Keratinocyte (primary cell): Measurements from ENCODE around the gene B4GAT1. TPM values are rescaled to one million over a fixed set of nuclear protein-coding genes. Genes with fewer than 3 reads are reported as not detected.

Source experiments
- DNase-seq: peaks from one replicate; pipeline ENCODE4 v3.0.0-alpha.2; 2011; ENCODE audit warnings: low read depth, missing footprints, low spot score
- FAIRE-seq: peaks from 2 replicates; lab custom pipeline; 2011; peaks lifted over from hg19 to GRCh38; lab: Jason Lieb, UNC
- H2AFZ ChIP-seq: 2 replicates; pipeline ENCODE4 v1.6.0; 2012; ENCODE audit warnings: low read length, control low read depth, inconsistent platforms; ENCODE audit not compliant: control insufficient read depth
- H3K27ac ChIP-seq: 2 replicates; pipeline ENCODE4 v1.5.1; 2011; ENCODE audit warnings: low read length; ENCODE audit not compliant: control insufficient read depth, insufficient read depth
- H3K27me3 ChIP-seq: 3 replicates; pipeline ENCODE4 v1.6.0; 2011; ENCODE audit warnings: low read length; ENCODE audit not compliant: control insufficient read depth, insufficient read depth; ENCODE audit errors: extremely low read depth
- H3K36me3 ChIP-seq, 2 experiments: 2 replicates in 1 of 2; 3 replicates in 1 of 2; pipeline ENCODE4 v1.5.1; 2011; ENCODE audit warnings: low read length in 2 of 2, mild to moderate bottlenecking in 1 of 2; ENCODE audit not compliant: control insufficient read depth in 2 of 2, insufficient read depth in 2 of 2; ENCODE audit errors: extremely low read depth in 1 of 2
- H3K4me1 ChIP-seq: 3 replicates; pipeline ENCODE4 v1.5.1; 2011; ENCODE audit warnings: low read length; ENCODE audit not compliant: control insufficient read depth, insufficient read depth; ENCODE audit errors: extremely low read depth
- H3K4me2 ChIP-seq: 3 replicates; pipeline ENCODE4 v1.6.0; 2011; ENCODE audit warnings: low read depth, low read length; ENCODE audit not compliant: control insufficient read depth, insufficient read depth; ENCODE audit errors: extremely low read depth
- H3K4me3 ChIP-seq, 3 experiments: fragments of 200-600 bp in 1 of 3; sonication (generic) in 1 of 3; 2 replicates in 2 of 3; 3 replicates in 1 of 3; pipeline ENCODE4 v1.5.1; 2011 to 2016; ENCODE audit warnings: low read length in 3 of 3, mild to moderate bottlenecking in 3 of 3, control low read depth in 2 of 3, inconsistent platforms in 1 of 3, low read depth in 1 of 3, mixed read lengths in 1 of 3, mixed run types in 1 of 3, moderate library complexity in 1 of 3; ENCODE audit not compliant: control insufficient read depth in 2 of 3, insufficient read depth in 2 of 3; ENCODE audit errors: extremely low read depth in 1 of 3
- H3K79me2 ChIP-seq: 2 replicates; pipeline ENCODE4 v1.6.0; 2012; ENCODE audit warnings: low read length; ENCODE audit not compliant: control insufficient read depth, insufficient read depth
- H3K9ac ChIP-seq: 3 replicates; pipeline ENCODE4 v1.6.0; 2011; ENCODE audit warnings: low read length; ENCODE audit not compliant: control insufficient read depth, insufficient read depth; ENCODE audit errors: extremely low read depth
- H3K9me1 ChIP-seq: 3 replicates; pipeline ENCODE4 v1.6.0; 2011; ENCODE audit warnings: low read length; ENCODE audit not compliant: control insufficient read depth, insufficient read depth; ENCODE audit errors: extremely low read depth
- H3K9me3 ChIP-seq: 2 replicates; pipeline ENCODE4 v1.5.1; 2012; ENCODE audit warnings: low read depth, low read length; ENCODE audit not compliant: control insufficient read depth
- H4K20me1 ChIP-seq: 3 replicates; pipeline ENCODE4 v1.6.0; 2011; ENCODE audit warnings: low read length; ENCODE audit not compliant: control insufficient read depth, insufficient read depth; ENCODE audit errors: extremely low read depth
- CTCF ChIP-seq, 3 experiments: IDR thresholded peaks in 1 of 3; conservative IDR thresholded peaks in 1 of 3; optimal IDR thresholded peaks in 1 of 3; 2 replicates in 2 of 3; 3 replicates in 1 of 3; pipeline versions ENCODE3 to v1.5.1; 2011; ENCODE audit warnings: low read length in 3 of 3, mild to moderate bottlenecking in 3 of 3, moderate library complexity in 2 of 3, control low read depth in 1 of 3, inconsistent platforms in 1 of 3; ENCODE audit not compliant: insufficient read depth in 2 of 3; ENCODE audit errors: extremely low read depth in 1 of 3
- EZH2 ChIP-seq: IDR thresholded peaks from one replicate; pipeline ENCODE4 v1.6.1; 2012; ENCODE audit warnings: inconsistent platforms, mild to moderate bottlenecking, low read length, moderate library complexity
- dilution Hi-C: fragments of 300-500 bp; cut with MboI; formaldehyde crosslinking; loops from one replicate; pipeline ENCODE4 v1.7.0; 2020; ENCODE audit warnings: low sequenced_read_pairs; ENCODE audit not compliant: extremely low pct_ligation_motif_present
- polyA plus RNA-seq, 5 experiments: library from polyadenylated mRNA; depleted of rRNA in 3 of 5; stranded (reverse) in 3 of 5; stranded (forward) in 1 of 5; unstranded in 1 of 5; fragments of >200 nt; gene quantifications; 1 replicate in 1 of 5; 2 replicates in 3 of 5; 3 replicates in 1 of 5; pipeline versions ENCODE4 v1.2.1 to v1.2.3, GENCODE V29; 2011 to 2012; ENCODE audit warnings: missing spikeins in 2 of 5, low read depth in 1 of 5, low replicate concordance in 1 of 5

B4GAT1 gene
- polyA plus RNA-seq, 1 donor (not counting 4 experiments of a cell fraction or from before 2014, with no cell fraction given), result 5.2 TPM

GRCh38 chr11:66310324-66310723 lies 37.1 kb downstream of the B4GAT1 start:
- Histone ChIP-seq H3K9ac (no peak overlapping the region), H2AFZ (no peak overlapping the region), H4K20me1 (no peaks in the 10 kb centered on the region), H3K9me3 (no peaks in the 10 kb centered on the region), H3K9me1 (no peaks in the 10 kb centered on the region), H3K4me3 (no peak overlapping the region), H3K36me3 (no peaks in the 10 kb centered on the region), H3K79me2 (no peaks in the 10 kb centered on the region), H3K4me1 (peaks cover 2% of the 10 kb centered on the region), H3K27ac (no peak overlapping the region), H3K27me3 (peaks cover 4% of the 10 kb centered on the region), H3K4me2 (no peak overlapping the region)
- DNase-seq (no peak), FAIRE-seq (no peak)
- dilution Hi-C loops, result no loop called here
- TF ChIP-seq EZH2, result no peak

GRCh38 chr11:66309475-66309874 lies 38.0 kb downstream of the B4GAT1 start:
- no peak overlapping the region for H3K27ac ChIP-seq
- H3K27me3 ChIP-seq, result peaks cover 4% of the 10 kb centered on the region
- H3K4me3 ChIP-seq, result no peak overlapping the region
- no peak overlapping the region for H3K4me2 ChIP-seq
- dilution Hi-C loops, result no loop called here
- no peaks in the 10 kb centered on the region for H3K36me3 ChIP-seq
- FAIRE-seq (no peak), DNase-seq (no peak)
- no peak overlapping the region for H3K9ac ChIP-seq
- peaks cover 2% of the 10 kb centered on the region for H3K4me1 ChIP-seq
- no peak overlapping the region for H2AFZ ChIP-seq
- no peaks in the 10 kb centered on the region for H3K9me3 ChIP-seq
- no peaks in the 10 kb centered on the region for H4K20me1 ChIP-seq
- no peaks in the 10 kb centered on the region for H3K9me1 ChIP-seq
- no peaks in the 10 kb centered on the region for H3K79me2 ChIP-seq
- TF ChIP-seq CTCF (optimal IDR thresholded peaks at IDR 0.05 in 1 of 3, IDR thresholded peaks at IDR 0.05 in 1 of 3, conservative IDR thresholded peaks at IDR 0.05 in 1 of 3; ENCODE audit: extremely low read depth in 1 of 3, insufficient read depth in 2 of 3, low read length in 3 of 3) (no peak), EZH2 (no peak)

GRCh38 chr11:66302656-66303055 lies 44.8 kb downstream of the B4GAT1 start:
- no peaks in the 10 kb centered on the region for H3K4me1 ChIP-seq
- TF ChIP-seq EZH2 (no peak), CTCF (optimal IDR thresholded peaks at IDR 0.05 in 1 of 3, IDR thresholded peaks at IDR 0.05 in 1 of 3, conservative IDR thresholded peaks at IDR 0.05 in 1 of 3; ENCODE audit: extremely low read depth in 1 of 3, insufficient read depth in 2 of 3, low read length in 3 of 3) (no peak)
- H3K79me2 ChIP-seq, result no peaks in the 10 kb centered on the region
- H3K4me3 ChIP-seq, result no peak overlapping the region
- H3K9me1 ChIP-seq, result no peaks in the 10 kb centered on the region
- no peak overlapping the region for H2AFZ ChIP-seq
- no peak overlapping the region for H3K9ac ChIP-seq
- H3K27ac ChIP-seq, result no peak overlapping the region
- H4K20me1 ChIP-seq, result no peaks in the 10 kb centered on the region
- FAIRE-seq, result no peak
- H3K4me2 ChIP-seq, result no peak overlapping the region
- dilution Hi-C loops, result no loop called here
- no peak for DNase-seq
- H3K36me3 ChIP-seq, result no peaks in the 10 kb centered on the region
- no peaks in the 10 kb centered on the region for H3K9me3 ChIP-seq
- H3K27me3 ChIP-seq, result no peaks in the 10 kb centered on the region
